ENCODE measurements around the gene SIM2. TPM values are rescaled to one million over a fixed set of nuclear protein-coding genes. Genes with fewer than 3 reads are reported as not detected.

The SIM2 gene
- total and polyA plus RNA-seq, 2 experiments from 2014 or later: 0.16 to 0.49 TPM

GRCh38 chr21:36704281-36704957, 5.5 kb downstream of the SIM2 start:
- Mint-ChIP-seq H3K36me3 (ENCODE audit: low read depth) (no peaks in the 10 kb centered on the region; the same call in 2 of the 3 replicates), H3K27ac (no peak overlapping the region), H3K4me3 (peak overlapping the region; percentile 51), H3K27me3 (ENCODE audit: insufficient read depth, low read depth, poor library complexity) (peaks cover 99% of the 10 kb centered on the region), H3K9me3 (peaks cover 9% of the 10 kb centered on the region; the same call in 2 of the 3 replicates), H3K4me1 (peaks cover 57% of the 10 kb centered on the region)
- peak overlapping the region; percentile 78 for H3K4me2 ChIP-seq
- H3K36me3 ChIP-seq (ENCODE audit: insufficient read depth): no peaks in the 10 kb centered on the region
- H3K79me2 ChIP-seq (replicated peaks; ENCODE audit: insufficient read depth): no peaks in the 10 kb centered on the region
- no peak overlapping the region for H3K27ac ChIP-seq (ENCODE audit: low read depth)
- peak overlapping the region; percentile 53 for H3K4me3 ChIP-seq
- peaks cover 3% of the 10 kb centered on the region for H4K20me1 ChIP-seq (replicated peaks; ENCODE audit: insufficient read depth)
- TF ChIP-seq, protein P1, sequence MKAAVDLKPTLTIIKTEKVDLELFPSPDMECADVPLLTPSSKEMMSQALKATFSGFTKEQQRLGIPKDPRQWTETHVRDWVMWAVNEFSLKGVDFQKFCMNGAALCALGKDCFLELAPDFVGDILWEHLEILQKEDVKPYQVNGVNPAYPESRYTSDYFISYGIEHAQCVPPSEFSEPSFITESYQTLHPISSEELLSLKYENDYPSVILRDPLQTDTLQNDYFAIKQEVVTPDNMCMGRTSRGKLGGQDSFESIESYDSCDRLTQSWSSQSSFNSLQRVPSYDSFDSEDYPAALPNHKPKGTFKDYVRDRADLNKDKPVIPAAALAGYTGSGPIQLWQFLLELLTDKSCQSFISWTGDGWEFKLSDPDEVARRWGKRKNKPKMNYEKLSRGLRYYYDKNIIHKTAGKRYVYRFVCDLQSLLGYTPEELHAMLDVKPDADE (IDR thresholded peaks at IDR 0.05): no peak
- TF ChIP-seq, protein P2, sequence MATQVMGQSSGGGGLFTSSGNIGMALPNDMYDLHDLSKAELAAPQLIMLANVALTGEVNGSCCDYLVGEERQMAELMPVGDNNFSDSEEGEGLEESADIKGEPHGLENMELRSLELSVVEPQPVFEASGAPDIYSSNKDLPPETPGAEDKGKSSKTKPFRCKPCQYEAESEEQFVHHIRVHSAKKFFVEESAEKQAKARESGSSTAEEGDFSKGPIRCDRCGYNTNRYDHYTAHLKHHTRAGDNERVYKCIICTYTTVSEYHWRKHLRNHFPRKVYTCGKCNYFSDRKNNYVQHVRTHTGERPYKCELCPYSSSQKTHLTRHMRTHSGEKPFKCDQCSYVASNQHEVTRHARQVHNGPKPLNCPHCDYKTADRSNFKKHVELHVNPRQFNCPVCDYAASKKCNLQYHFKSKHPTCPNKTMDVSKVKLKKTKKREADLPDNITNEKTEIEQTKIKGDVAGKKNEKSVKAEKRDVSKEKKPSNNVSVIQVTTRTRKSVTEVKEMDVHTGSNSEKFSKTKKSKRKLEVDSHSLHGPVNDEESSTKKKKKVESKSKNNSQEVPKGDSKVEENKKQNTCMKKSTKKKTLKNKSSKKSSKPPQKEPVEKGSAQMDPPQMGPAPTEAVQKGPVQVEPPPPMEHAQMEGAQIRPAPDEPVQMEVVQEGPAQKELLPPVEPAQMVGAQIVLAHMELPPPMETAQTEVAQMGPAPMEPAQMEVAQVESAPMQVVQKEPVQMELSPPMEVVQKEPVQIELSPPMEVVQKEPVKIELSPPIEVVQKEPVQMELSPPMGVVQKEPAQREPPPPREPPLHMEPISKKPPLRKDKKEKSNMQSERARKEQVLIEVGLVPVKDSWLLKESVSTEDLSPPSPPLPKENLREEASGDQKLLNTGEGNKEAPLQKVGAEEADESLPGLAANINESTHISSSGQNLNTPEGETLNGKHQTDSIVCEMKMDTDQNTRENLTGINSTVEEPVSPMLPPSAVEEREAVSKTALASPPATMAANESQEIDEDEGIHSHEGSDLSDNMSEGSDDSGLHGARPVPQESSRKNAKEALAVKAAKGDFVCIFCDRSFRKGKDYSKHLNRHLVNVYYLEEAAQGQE (IDR thresholded peaks at IDR 0.05; ENCODE audit: unreplicated experiment): no peak
- TF ChIP-seq, protein P3, sequence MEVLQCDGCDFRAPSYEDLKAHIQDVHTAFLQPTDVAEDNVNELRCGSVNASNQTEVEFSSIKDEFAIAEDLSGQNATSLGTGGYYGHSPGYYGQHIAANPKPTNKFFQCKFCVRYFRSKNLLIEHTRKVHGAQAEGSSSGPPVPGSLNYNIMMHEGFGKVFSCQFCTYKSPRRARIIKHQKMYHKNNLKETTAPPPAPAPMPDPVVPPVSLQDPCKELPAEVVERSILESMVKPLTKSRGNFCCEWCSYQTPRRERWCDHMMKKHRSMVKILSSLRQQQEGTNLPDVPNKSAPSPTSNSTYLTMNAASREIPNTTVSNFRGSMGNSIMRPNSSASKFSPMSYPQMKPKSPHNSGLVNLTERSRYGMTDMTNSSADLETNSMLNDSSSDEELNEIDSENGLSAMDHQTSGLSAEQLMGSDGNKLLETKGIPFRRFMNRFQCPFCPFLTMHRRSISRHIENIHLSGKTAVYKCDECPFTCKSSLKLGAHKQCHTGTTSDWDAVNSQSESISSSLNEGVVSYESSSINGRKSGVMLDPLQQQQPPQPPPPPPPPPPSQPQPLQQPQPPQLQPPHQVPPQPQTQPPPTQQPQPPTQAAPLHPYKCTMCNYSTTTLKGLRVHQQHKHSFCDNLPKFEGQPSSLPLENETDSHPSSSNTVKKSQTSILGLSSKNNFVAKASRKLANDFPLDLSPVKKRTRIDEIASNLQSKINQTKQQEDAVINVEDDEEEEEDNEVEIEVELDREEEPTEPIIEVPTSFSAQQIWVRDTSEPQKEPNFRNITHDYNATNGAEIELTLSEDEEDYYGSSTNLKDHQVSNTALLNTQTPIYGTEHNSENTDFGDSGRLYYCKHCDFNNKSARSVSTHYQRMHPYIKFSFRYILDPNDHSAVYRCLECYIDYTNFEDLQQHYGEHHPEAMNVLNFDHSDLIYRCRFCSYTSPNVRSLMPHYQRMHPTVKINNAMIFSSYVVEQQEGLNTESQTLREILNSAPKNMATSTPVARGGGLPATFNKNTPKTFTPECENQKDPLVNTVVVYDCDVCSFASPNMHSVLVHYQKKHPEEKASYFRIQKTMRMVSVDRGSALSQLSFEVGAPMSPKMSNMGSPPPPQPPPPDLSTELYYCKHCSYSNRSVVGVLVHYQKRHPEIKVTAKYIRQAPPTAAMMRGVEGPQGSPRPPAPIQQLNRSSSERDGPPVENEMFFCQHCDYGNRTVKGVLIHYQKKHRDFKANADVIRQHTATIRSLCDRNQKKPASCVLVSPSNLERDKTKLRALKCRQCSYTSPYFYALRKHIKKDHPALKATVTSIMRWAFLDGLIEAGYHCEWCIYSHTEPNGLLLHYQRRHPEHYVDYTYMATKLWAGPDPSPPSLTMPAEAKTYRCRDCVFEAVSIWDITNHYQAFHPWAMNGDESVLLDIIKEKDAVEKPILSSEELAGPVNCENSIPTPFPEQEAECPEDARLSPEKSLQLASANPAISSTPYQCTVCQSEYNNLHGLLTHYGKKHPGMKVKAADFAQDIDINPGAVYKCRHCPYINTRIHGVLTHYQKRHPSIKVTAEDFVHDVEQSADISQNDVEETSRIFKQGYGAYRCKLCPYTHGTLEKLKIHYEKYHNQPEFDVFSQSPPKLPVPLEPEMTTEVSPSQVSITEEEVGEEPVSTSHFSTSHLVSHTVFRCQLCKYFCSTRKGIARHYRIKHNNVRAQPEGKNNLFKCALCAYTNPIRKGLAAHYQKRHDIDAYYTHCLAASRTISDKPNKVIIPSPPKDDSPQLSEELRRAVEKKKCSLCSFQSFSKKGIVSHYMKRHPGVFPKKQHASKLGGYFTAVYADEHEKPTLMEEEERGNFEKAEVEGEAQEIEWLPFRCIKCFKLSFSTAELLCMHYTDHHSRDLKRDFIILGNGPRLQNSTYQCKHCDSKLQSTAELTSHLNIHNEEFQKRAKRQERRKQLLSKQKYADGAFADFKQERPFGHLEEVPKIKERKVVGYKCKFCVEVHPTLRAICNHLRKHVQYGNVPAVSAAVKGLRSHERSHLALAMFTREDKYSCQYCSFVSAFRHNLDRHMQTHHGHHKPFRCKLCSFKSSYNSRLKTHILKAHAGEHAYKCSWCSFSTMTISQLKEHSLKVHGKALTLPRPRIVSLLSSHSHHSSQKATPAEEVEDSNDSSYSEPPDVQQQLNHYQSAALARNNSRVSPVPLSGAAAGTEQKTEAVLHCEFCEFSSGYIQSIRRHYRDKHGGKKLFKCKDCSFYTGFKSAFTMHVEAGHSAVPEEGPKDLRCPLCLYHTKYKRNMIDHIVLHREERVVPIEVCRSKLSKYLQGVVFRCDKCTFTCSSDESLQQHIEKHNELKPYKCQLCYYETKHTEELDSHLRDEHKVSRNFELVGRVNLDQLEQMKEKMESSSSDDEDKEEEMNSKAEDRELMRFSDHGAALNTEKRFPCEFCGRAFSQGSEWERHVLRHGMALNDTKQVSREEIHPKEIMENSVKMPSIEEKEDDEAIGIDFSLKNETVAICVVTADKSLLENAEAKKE (CRISPR knock-in tag; IDR thresholded peaks at IDR 0.05): no peak
- no peak for TF ChIP-seq CTCF (conservative IDR thresholded peaks at IDR 0.05; ENCODE audit: low read depth in 2 of 2)
- no peak for TF ChIP-seq JUNB (IDR thresholded peaks at IDR 0.05; ENCODE audit: unreplicated experiment)
- TF ChIP-seq EZH2 (IDR thresholded peaks at IDR 0.05; ENCODE audit: low read depth, unreplicated experiment): peak; percentile 96
- TF ChIP-seq EZH2phosphoT487 (IDR thresholded peaks at IDR 0.05; ENCODE audit: unreplicated experiment): peak; percentile 74
- TF ChIP-seq ZNF331 (CRISPR knock-in tag; IDR thresholded peaks at IDR 0.05; ENCODE audit: low read depth): no peak
- ATAC-seq (no peak), DNase-seq (ENCODE audit: low spot score) (peak; percentile 52)
- peaks cover 67% of the 10 kb centered on the region for H3K4me1 ChIP-seq (ENCODE audit: insufficient read depth)
- H3K27me3 ChIP-seq (ENCODE audit: insufficient read depth): peaks cover 100% of the 10 kb centered on the region
- H2AFZ ChIP-seq: 0 out of 2 replicates have a peak overlapping the region, but pooled peaks have one; percentile 76
- H3F3A ChIP-seq (replicated peaks; ENCODE audit: low read depth): peaks cover 22% of the 10 kb centered on the region; the same call in 1 of the 2 replicates
- H3K9me2 ChIP-seq (ENCODE audit: insufficient read depth): no peaks in the 10 kb centered on the region
